ENCODE results near the gene EDEM2.
"Not testable (repeated sequence)": the region's sequence is repeated elsewhere in the genome, so short reads cannot be mapped to it uniquely, and the experiment has no call there.

EDEM2 gene

GRCh38 chr20:35122756-35123405, 24.3 kb downstream of the EDEM2 start:
- no peak for DNase-seq

- DNase-seq, result no peak
Observed at GRCh38 chr20:35121186-35121585, 25.9 kb downstream of the EDEM2 start.

GRCh38 chr20:35120012-35120701, 27.0 kb downstream of the EDEM2 start:
- DNase-seq, result no peak

- DNase-seq, result no peak
Observed at GRCh38 chr20:35117629-35118028, 29.5 kb downstream of the EDEM2 start.

GRCh38 chr20:35117196-35117595, 29.9 kb downstream of the EDEM2 start:
- no peak for DNase-seq

- DNase-seq, result no peak
Observed at GRCh38 chr20:35116258-35116657, 30.9 kb downstream of the EDEM2 start.

- DNase-seq, result no peak
Observed at GRCh38 chr20:35115606-35116005, 31.5 kb downstream of the EDEM2 start.

- not testable (repeated sequence) for DNase-seq
Observed at GRCh38 chr20:35112276-35112675, 34.9 kb downstream of the EDEM2 start.

- no peak for DNase-seq
Observed at GRCh38 chr20:35111141-35111888, 35.8 kb downstream of the EDEM2 start.

GRCh38 chr20:35108921-35109320, 38.2 kb downstream of the EDEM2 start:
- DNase-seq, result no peak

- DNase-seq, result no peak
Observed at GRCh38 chr20:35106827-35107380, 40.2 kb downstream of the EDEM2 start.

- DNase-seq, result no peak
Observed at GRCh38 chr20:35104685-35105295, 42.3 kb downstream of the EDEM2 start.

- DNase-seq, result no peak
Observed at GRCh38 chr20:35101620-35102019, 45.5 kb downstream of the EDEM2 start.

GRCh38 chr20:35093267-35093884, 53.8 kb downstream of the EDEM2 start:
- peak in 2 of 3 experiments; percentile 67 to 79 for DNase-seq

GRCh38 chr20:35092524-35093266, 54.4 kb downstream of the EDEM2 start, which contains the start of gene TRPC4AP:
TRPC4AP (minus strand) TSS chr20:35092807; CDS start chr20:35092781, 26 bp downstream.
- peak; percentile 89 to 97 (median 97) for DNase-seq

GRCh38 chr20:35091816-35092523, 55.2 kb downstream of the EDEM2 start:
- DNase-seq, result peak in 2 of 3 experiments; percentile 32 to 58

- DNase-seq, result no peak
Observed at GRCh38 chr20:35088231-35089145, 58.6 kb downstream of the EDEM2 start.

GRCh38 chr20:35087791-35088190, 59.3 kb downstream of the EDEM2 start:
- DNase-seq, result no peak

GRCh38 chr20:35087355-35087754, 59.8 kb downstream of the EDEM2 start:
- DNase-seq, result no peak
